Inflammatory macrophage treated with lipopolysaccharide for 1 hour (primary cell): ENCODE results near the gene WDR90.

Source experiments
- DNase-seq, 2 donors: peaks; one replicate each; pipeline ENCODE4 v3.0.0-alpha.2; 2020 to 2022

The WDR90 gene

GRCh38 chr16:640614-641013 is 8.6 kb upstream of the WDR90 start:
- DNase-seq: no peak

DNA sequence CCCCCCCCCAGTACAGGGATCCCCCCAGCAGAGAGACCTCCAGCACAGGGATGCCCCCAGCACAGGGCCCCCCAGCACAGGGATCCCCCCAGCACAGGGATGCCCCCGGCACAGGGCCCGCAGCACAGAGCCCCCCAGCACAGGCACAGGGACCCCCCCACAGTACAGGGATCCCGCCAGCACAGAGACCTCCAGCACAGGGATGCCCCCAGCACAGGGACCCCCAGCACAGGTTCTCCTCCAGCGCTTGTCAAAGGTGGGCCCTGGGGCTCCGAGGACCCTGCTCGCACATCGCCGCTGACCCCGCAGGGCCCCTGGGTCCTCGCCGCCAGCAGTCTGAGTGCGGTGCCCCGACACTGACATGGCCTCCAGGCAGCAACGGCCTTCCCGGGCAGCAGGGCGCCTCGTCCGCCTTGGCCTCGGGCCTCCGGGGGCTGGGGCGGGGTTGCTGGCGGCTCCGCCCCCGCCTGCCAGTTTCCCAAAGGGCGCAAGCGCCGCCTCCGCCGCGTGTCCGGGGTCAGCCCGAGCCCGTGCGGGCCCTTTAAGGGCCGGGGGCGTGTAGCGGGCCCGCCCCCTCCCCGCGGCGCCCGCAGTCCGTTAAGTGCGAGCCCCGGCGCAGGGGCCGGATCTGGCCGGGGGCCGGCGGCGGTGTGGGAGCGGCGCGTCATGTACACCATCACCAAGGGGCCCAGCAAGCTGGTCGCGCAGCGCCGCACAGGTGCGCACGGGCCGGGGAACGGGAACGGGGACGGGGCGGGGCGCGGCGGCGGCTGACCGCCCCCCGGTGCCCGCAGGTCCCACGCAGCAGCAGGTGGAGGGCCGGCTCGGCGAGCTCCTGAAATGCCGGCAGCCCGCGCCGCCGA is 7.6 kb upstream of the WDR90 start, which contains the start of gene MCRIP2:
Gene MCRIP2, plus strand, starts transcription at position 503 of the 863 bp plus-strand sequence. Its CDS starts 164 bp downstream, at position 667.
- peak; percentile 83 to 90 for DNase-seq

GRCh38 chr16:642189-643049 is 6.7 kb upstream of the WDR90 start:
- peak; percentile 92 to 95 for DNase-seq

DNA sequence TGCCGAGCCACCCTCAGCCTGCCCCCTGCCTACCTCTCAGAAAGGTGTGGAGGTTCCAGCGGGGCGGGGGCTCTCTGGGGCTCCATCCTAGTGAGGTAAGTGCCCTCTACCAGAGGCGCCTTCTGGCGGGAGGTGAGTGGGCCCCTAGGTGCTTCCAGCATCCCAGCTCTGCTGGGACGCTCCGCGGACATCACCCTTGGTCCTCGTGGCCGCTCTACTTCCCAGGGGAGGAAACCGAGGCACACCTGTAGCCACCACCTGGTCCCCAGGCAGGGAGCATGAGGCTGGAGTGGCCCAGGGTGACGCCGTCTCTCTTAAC is 6.2 kb upstream of the WDR90 start:
- DNase-seq: no peak

DNA sequence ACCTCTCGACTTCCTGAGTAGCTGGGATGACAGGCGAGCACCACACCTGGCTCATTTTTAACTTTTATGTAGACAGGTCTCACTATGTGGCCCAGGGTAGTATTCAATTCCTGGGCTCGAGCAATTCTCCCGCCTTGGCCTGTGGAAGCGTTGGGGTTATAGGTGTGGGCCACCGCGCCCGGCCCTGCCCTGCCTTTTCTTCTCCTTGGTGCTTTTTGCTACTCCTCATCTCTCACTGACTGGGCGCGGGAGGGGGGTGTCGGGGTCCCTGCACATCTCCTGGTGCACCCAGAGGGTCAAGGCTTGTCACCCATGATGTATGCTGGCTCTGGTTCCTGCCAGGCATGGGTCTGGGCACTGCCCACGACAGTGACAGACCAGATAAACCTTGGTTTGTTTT is 4.6 kb upstream of the WDR90 start:
- DNase-seq: no peak

DNA sequence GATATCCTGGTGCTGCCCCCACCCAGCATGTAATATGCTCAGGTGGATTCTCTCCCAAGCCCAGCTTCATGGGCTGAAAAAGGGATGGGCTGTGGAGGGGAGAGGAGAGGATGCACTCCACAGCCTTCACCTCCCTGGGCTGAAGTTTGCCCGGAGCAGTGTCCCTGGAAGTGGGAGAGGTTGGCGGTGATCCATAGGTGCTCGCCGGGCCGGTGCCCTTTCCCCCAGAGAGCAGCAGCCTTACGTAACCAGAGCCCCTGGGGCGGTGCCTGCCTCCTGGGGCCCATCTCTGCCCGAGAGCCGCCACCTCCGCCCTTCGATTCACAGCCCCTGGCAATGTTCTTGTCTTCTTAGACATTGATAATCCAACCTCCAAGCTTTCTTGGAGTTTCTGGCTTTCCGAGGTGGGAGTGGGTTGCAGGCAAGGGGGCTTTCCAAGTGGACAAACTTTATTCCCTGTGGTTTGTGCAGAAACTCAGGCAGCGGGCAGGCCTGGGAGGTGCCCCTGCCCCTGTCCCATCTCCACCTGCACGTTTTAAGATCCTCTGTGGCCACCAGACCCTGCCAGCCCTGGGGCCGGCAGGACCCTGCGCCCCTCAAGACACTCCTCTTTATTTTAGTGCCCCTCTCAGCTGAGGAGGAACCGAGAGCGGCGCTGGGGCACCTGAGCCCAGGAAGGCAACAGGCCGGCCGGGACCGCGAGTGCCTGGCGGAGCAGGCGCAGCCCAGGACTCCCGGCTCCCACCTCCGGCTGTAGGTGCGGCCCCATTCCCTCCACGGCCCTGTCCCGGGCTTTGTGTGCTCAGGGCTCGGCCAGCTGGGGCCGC is 3.1 kb upstream of the WDR90 start:
- DNase-seq: no peak

GRCh38 chr16:646679-647172 is 2.4 kb upstream of the WDR90 start:
- DNase-seq: no peak

DNA sequence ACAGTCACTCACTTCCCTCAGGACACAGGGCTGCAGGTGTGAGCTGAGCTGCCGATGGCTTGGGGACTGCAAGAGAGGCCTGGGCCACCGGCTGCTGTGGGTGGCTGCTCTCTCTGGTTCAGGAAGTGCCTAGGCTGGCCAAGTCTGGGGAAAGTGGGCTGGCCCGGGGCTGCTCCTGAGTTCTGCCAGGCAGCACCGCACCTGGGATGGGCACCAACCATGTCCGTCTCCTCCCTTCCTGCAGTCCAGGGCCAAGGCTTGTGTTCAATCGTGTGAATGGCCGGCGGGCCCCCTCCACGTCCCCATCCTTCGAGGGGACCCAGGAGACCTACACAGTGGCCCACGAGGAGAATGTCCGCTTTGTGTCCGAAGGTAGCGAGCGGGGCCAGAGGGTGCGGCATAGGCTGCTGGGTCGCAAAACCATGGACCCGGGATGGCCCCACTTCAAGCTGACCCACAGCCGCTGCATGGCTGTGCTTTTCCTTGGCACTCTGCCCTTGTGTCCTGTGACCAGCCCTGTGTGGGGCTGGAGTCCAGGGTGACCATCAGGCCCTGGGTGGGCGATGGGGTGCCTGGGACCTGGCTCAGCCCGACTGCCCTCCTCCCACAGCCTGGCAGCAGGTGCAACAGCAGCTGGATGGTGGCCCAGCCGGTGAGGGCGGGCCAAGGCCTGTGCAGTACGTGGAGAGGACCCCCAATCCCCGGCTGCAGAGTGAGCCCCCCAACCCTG is 1.8 kb upstream of the WDR90 start:
- no peak for DNase-seq

- DNase-seq: peak; percentile 44 to 45
Observed at GRCh38 chr16:648071-648780, 939 bp upstream of the WDR90 start.

- no peak for DNase-seq
Observed at GRCh38 chr16:649631-650030, 466 bp downstream of the WDR90 start.

DNA sequence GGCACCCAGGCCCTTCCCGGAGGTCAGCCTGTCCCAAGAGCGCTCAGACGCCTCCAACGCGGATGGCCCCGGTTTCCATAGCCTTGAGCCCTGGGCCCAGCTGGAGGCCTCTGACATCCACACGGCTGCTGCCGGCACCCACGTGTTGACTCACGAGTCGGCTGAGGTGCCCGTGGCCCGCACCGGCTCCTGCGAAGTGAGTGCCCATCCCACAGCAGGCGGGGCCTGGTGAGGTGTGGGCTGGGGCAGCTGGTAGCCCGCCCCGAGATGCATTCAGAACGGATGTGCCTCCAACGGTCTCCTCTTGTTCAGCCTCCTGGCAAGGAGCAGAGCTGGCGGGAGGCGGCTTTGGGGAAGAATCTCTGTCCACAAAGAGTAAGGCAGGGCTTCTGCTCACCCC is 2.7 kb downstream of the WDR90 start:
- no peak for DNase-seq

DNA sequence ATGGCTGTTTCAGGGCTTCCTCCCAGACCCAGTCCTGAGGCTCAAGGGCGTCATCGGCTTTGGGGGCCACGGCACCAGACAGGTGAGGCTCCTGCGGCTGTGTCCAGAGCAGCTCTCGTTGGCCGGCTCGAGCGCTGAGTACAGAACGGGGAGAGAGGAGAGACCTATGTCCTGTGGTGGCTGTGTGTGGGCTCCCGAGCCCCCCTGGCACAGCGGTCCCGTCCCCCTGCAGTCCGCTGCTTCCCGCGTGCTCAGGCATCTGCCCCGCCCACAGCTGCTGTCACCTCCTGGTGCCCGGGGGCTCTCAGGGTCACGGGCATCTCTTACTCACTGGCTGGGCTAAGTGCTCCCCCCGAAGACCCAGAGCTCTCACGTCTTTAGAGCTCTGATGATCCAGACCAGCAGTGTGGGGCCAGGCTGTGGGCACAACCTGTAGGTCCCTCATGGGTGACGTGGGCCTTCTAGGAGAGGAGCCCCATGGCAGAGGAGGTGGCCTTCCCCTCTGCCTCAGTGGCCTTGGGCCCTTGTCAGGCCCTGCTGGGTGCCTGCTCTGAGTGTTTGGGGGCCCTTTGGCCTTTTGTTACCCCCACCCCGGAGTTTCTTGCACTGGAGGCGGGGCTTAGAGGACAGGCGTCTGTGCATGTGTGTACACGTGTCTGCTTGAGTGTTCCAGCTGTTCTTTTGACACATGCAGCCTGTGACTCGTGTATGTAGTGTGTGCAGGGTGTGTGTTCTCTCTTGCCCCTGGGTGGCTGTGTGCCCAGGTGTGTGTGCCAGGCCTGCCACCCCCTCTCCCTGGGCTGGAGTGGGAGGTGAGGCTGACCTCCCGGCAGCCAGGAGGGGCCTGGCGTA is 3.5 kb downstream of the WDR90 start:
- no peak for DNase-seq

DNA sequence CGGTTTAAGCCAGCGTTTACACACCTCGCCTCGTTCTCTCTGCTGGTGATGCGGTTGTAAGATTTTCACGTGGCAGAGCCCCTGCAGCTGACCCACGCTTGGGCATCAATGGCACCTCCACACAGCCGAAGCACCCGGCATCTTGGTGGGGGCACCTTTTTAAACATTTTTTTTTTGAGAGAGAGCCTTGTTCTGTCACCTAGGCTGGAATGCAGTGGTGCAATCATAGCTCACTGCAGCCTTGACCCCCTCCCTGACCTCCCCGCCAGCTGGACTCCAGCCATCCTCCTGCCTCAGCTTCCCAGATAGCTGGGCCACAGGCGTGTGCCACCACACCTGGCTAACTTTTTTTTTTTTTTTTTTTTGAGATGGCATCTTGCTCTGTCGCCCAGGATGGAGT is 4.9 kb downstream of the WDR90 start:
- DNase-seq: no peak

DNA sequence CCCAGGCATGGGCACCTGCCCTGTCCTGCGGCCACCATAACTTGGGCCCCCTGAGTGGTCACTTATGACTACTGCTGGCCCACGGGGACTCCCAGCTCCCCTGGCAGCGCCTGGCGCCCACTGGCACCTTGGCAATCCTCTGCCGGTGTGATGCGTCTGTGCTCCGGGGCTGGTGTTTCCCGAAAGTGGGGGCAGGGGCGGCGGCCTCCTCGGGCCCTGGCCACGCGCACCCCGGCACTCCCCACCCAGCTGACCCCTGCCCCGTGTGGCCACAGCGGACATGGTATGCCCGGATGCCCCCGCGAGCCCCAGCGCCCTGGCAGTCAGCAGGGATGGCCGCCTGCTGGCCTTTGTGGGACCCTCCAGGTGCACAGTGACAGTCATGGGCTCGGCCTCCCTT is 8.3 kb downstream of the WDR90 start:
- DNase-seq: no peak

- no peak for DNase-seq
Observed at GRCh38 chr16:658679-659571, 9.8 kb downstream of the WDR90 start.

DNA sequence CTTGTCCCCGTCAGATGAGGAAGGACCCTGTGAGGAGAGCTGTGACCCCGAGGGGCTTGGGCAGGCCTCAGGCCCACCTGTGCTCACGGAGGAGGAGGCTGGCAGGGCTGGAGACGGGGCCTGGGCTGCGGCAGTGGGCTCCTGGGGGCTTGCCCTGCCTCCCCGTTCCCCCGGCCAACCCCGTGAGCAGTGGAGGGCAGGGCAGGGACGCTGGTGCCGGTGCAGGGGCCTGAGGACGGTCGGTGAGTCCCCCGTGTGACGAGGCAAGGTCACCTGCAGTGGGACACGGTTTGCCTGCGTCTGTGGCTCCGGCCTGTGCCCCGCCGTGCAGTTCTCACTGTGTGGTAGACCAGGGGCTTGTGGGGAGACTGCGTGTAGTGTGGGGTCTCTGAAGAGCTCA is 10.5 kb downstream of the WDR90 start:
- DNase-seq: no peak

GRCh38 chr16:660132-660458 is 10.9 kb downstream of the WDR90 start:
- no peak for DNase-seq

DNA sequence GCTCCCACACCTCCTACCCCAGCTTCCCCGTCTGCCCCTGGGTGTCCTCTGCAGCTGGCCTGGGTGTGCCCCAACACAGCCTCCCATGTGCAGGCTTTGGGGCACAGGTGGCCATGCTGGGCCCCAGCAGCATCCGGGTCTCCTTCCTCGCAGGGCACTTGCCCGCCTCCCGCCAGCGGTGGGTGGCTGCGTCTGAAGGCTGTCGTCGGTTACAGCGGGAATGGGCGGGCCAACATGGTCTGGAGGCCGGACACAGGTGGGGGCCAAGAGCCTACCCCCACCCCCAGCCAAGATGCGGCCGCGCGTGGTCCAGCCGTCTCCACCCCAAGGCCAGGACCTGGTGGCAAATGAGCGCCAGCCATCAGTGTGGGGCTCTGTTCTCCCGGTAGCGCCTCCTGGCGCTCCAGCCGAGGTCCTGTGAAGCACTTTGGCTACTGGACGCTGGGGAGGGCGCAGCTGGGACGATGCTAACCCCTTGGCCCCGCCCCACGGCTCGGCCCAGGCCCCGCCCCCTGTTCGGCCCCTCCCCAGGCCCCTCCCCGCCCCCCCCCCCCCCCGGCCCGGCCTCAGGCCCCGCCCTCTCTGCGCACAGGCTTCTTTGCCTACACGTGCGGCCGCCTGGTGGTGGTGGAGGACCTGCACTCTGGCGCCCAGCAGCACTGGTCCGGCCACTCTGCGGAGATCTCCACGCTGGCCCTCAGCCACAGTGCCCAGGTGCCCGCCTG is 11.5 kb downstream of the WDR90 start:
- peak; percentile 82 to 85 for DNase-seq
